SU-DHL-6 (cell line): ENCODE results near the gene RPH3AL.

Experiments used
- H2AFZ ChIP-seq: fragments of 200-600 bp; sonication (generic); 2 replicates; pipeline ENCODE4 v1.6.1; 2014; ENCODE audit warnings: low read depth, mild to moderate bottlenecking, moderate library complexity, mixed read lengths, antibody characterized with exemption, low read length; ENCODE audit not compliant: severe bottlenecking
- H3F3A ChIP-seq: fragments of 200-600 bp; shearing (Covaris generic); 2 replicates; pipeline ENCODE4 v1.6.0; 2016; ENCODE audit warnings: antibody characterized with exemption, mild to moderate bottlenecking; ENCODE audit not compliant: insufficient read depth
- H3K27ac ChIP-seq: fragments of 200-600 bp; sonication (generic); 2 replicates; pipeline ENCODE4 v1.5.1; 2016; ENCODE audit warnings: low read depth, mild to moderate bottlenecking, low read length, moderate library complexity, mixed read lengths
- H3K27me3 ChIP-seq: fragments of 200-600 bp; sonication (generic), shearing (Covaris generic); 2 replicates; pipeline ENCODE4 v1.6.0; 2014; ENCODE audit warnings: mild to moderate bottlenecking, low read length
- H3K36me3 ChIP-seq: fragments of 200-600 bp; sonication (generic); 2 replicates; pipeline ENCODE4 v1.6.1; 2014; ENCODE audit warnings: mild to moderate bottlenecking, low read length, mixed read lengths
- H3K4me2 ChIP-seq: fragments of 300-600, 200-600 bp; shearing (Covaris generic), sonication (generic); 2 replicates; pipeline ENCODE4 v1.6.0; 2014; ENCODE audit warnings: low read length, low read depth, mild to moderate bottlenecking; ENCODE audit not compliant: poor library complexity, severe bottlenecking
- H3K4me3 ChIP-seq: fragments of 200-600 bp; sonication (generic); 2 replicates; pipeline ENCODE4 v1.5.1; 2014; ENCODE audit warnings: antibody characterized with exemption, low read length, mild to moderate bottlenecking, mixed read lengths; ENCODE audit not compliant: insufficient read depth, poor library complexity, severe bottlenecking
- H3K79me2 ChIP-seq: fragments of 200-600 bp; sonication (generic); 2 replicates; pipeline ENCODE4 v1.6.1; 2014; ENCODE audit warnings: mild to moderate bottlenecking, low read length, moderate library complexity; ENCODE audit not compliant: insufficient read depth
- H3K9ac ChIP-seq: fragments of 200-600 bp; sonication (generic); 2 replicates; pipeline ENCODE4 v1.7.0; 2014; ENCODE audit warnings: mild to moderate bottlenecking, low read length
- H3K9me2 ChIP-seq: fragments of 200-600 bp; sonication (generic); replicated peaks from 2 replicates; pipeline ENCODE4 v1.6.1; 2014; ENCODE audit warnings: low read length; ENCODE audit not compliant: insufficient read depth
- H3K9me3 ChIP-seq: fragments of 200-600 bp; sonication (generic); 2 replicates; pipeline ENCODE4 v1.6.1; 2014; ENCODE audit warnings: low read length, mixed read lengths; ENCODE audit not compliant: insufficient read depth
- H4K20me1 ChIP-seq: fragments of 200-600 bp; sonication (generic); 2 replicates; pipeline ENCODE4 v1.6.1; 2014; ENCODE audit warnings: low read depth, mild to moderate bottlenecking, antibody characterized with exemption, low read length, moderate library complexity, mixed read lengths
- CTCF ChIP-seq: fragments of 200-600 bp; sonication (generic); IDR thresholded peaks from one replicate; pipeline ENCODE4 v1.5.1; 2017; ENCODE audit warnings: antibody characterized with exemption, mild to moderate bottlenecking, low read length, moderate library complexity; ENCODE audit not compliant: insufficient read depth, poor library complexity, severe bottlenecking
- EZH2phosphoT487 ChIP-seq: fragments of 200-600 bp; sonication (generic), shearing (Covaris generic); conservative IDR thresholded peaks from 2 replicates; pipeline ENCODE4 v1.6.1; 2018; ENCODE audit warnings: mild to moderate bottlenecking, antibody characterized with exemption, low read length, moderate library complexity, mixed read lengths

RPH3AL gene

GRCh38 chr17:321386-321941 is 31.1 kb downstream of the RPH3AL start:
- Histone ChIP-seq H3K27me3 (no peaks in the 10 kb centered on the region), H3K9me2 (no peaks in the 10 kb centered on the region), H3K36me3 (no peaks in the 10 kb centered on the region), H4K20me1 (no peaks in the 10 kb centered on the region), H3K9ac (no peak overlapping the region), H3K4me3 (no peak overlapping the region), H3K79me2 (no peaks in the 10 kb centered on the region), H3F3A (no peaks in the 10 kb centered on the region), H3K9me3 (no peaks in the 10 kb centered on the region), H3K27ac (no peak overlapping the region), H3K4me2 (no peak overlapping the region), H2AFZ (no peak overlapping the region)
- no peak for TF ChIP-seq EZH2phosphoT487
- no peak for TF ChIP-seq CTCF

- no peak overlapping the region for H2AFZ ChIP-seq
- no peaks in the 10 kb centered on the region for H3K36me3 ChIP-seq
- H3K79me2 ChIP-seq: no peaks in the 10 kb centered on the region
- H3K4me2 ChIP-seq: no peak overlapping the region
- TF ChIP-seq EZH2phosphoT487 (no peak), CTCF (no peak)
- no peaks in the 10 kb centered on the region for H3K27me3 ChIP-seq
- 0 out of 2 replicates have a peak, but pooled peaks cover 2% of the 10 kb centered on the region for H3K9me3 ChIP-seq
- H3K4me3 ChIP-seq: no peak overlapping the region
- H3K9me2 ChIP-seq: no peaks in the 10 kb centered on the region
- H3K27ac ChIP-seq: no peak overlapping the region
- H3K9ac ChIP-seq: no peak overlapping the region
- no peaks in the 10 kb centered on the region for H4K20me1 ChIP-seq
- H3F3A ChIP-seq: no peaks in the 10 kb centered on the region
Observed at GRCh38 chr17:320809-321385, 31.7 kb downstream of the RPH3AL start.

- no peak overlapping the region for H2AFZ ChIP-seq
- no peak overlapping the region for H3K4me3 ChIP-seq
- no peak overlapping the region for H3K27ac ChIP-seq
- no peaks in the 10 kb centered on the region for H3K36me3 ChIP-seq
- TF ChIP-seq EZH2phosphoT487: no peak
- no peak for TF ChIP-seq CTCF
- H3K9me2 ChIP-seq: no peaks in the 10 kb centered on the region
- no peaks in the 10 kb centered on the region for H3K79me2 ChIP-seq
- no peak overlapping the region for H3K9ac ChIP-seq
- H3F3A ChIP-seq: no peaks in the 10 kb centered on the region
- H4K20me1 ChIP-seq: no peaks in the 10 kb centered on the region
- H3K27me3 ChIP-seq: no peaks in the 10 kb centered on the region
- no peak overlapping the region for H3K4me2 ChIP-seq
- peaks cover 9% of the 10 kb centered on the region; the same call in 1 of the 2 replicates for H3K9me3 ChIP-seq
Observed at GRCh38 chr17:320139-320538, 32.5 kb downstream of the RPH3AL start.
